AG09309 (cell line): Measurements from ENCODE around the gene CAMKK1.
A peak's percentile ranks its signal among the peaks of the same experiment; 100 is the strongest.

Experiments used
- DNase-seq: peaks from one replicate; pipeline ENCODE4 v3.0.0-alpha.2; 2010; ENCODE audit warnings: low read depth
- H3K4me3 ChIP-seq: 2 replicates; pipeline ENCODE4 v1.5.1; 2011; ENCODE audit warnings: mild to moderate bottlenecking, low read depth, low read length, moderate library complexity; ENCODE audit not compliant: control insufficient read depth
- CTCF ChIP-seq: IDR thresholded peaks from 2 replicates; pipeline ENCODE4 v1.5.1; 2011; ENCODE audit warnings: mild to moderate bottlenecking, low read depth, low read length, inconsistent platforms; ENCODE audit not compliant: insufficient read depth, control insufficient read depth; ENCODE audit errors: missing control alignments

CAMKK1 gene

GRCh38 chr17:3828151-3828851 is 64.6 kb downstream of the CAMKK1 start:
- no peak overlapping the region for H3K4me3 ChIP-seq
- TF ChIP-seq CTCF, result no peak
- no peak for DNase-seq

DNA sequence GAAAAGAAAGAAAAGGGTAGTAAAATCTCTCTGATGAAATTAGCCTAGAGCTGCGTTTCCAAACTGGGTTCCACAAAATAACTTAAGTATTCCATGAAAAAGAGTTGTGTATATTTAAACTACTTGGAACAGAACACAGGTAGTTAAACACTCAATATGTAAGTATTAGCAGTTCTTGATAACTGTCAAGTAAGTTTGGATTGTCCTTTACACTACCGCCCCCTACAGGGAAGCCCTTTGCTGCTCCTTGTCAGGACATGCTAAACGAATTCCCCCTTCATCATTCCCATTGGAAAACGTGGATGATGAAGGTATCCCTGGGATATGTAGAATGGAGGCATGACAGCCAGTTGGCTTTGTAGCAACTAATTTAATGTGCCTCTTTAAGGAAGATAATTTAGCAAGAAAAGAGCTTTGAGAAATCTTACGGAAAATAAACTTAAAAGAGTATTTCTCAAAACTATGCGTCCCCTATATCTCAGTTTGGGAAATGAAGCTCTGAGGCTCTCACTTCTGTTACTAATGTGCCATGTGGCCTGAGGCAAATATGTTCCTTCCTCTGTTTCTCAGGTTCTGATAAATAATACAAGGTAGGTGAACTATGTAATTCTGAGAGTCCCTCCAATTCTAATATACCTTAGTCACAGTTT is 65.6 kb downstream of the CAMKK1 start:
- DNase-seq, result peak; percentile 41
- H3K4me3 ChIP-seq, result no peak overlapping the region
- peak; percentile 84 for TF ChIP-seq CTCF

GRCh38 chr17:3826191-3826590 is 66.7 kb downstream of the CAMKK1 start:
- TF ChIP-seq CTCF, result no peak
- DNase-seq, result no peak
- H3K4me3 ChIP-seq, result no peak overlapping the region

- no peak for TF ChIP-seq CTCF
- no peak for DNase-seq
- no peak overlapping the region for H3K4me3 ChIP-seq
These were observed 71.8 kb downstream of the CAMKK1 start for GRCh38 chr17:3821101-3821500.

DNA sequence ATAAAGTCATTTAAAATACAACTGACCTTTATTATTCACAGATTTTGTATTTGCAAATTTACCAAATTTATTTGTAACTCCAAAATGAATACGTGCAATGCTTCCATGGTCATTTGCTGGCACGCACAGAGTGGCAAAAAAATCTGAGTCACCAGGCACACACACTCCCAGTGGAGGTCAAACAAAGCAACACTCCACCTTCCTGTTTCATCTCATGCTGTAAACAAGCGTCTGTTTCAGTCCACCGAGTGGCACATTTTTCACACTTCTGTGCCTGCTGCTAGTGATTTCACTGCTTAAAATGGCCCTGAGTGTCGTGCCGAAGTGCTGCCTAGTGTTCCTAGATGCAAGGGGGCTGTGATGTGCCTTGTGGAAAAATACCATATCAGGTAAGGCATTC is 74.1 kb downstream of the CAMKK1 start:
- TF ChIP-seq CTCF, result no peak
- no peak for DNase-seq

DNA sequence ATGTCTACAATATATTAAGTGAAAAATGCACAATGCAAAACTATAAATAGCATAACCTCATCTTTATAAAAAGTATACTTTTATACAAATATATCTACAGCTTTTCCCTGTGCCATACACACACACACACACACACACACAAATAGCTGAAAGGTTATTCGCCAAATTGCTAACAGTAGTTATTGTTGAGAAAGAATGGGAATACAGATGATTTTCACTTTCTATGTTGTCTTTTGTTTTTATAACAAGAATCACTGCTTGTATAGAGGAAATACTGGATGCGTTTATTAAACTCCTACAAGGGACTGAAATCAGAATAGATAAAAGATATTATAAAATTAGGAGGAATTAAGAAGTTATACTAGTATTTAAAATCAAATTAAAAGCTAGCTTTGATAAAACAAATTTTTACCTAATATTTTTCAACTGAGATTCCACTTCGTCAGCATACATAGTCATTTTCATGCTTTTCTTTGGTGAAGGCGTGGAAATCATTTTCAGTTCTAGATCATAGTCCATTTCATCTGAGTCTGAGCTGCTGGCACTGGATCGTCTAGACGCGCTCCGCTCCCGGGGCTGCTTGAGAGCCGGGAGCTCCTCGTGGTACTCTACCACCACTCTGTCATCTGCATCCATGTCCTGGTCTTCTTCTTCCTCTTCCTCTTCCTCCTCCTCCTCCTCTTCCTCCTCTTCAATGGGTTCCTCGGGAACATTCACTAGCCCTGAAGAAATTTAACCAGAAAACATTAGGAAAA is 74.8 kb downstream of the CAMKK1 start:
- no peak for TF ChIP-seq CTCF
- no peak for DNase-seq
- no peak overlapping the region for H3K4me3 ChIP-seq

More for the DNA sequence above, 74.1 kb downstream of the CAMKK1 start:
- no peak overlapping the region for H3K4me3 ChIP-seq
